HG03460 (cell line): ENCODE data around the gene ITPK1.

Experiments used
- ATAC-seq: cut with Tn5 transposase; IDR thresholded peaks from one replicate; pipeline ENCODE4 v1.9.1; 2021; ENCODE audit not compliant: unreplicated experiment

Gene ITPK1

GRCh38 chr14:92973798-92974372 lies 141.8 kb downstream of the ITPK1 start:
- no peak for ATAC-seq

GRCh38 chr14:92973261-92973797 lies 142.4 kb downstream of the ITPK1 start:
- ATAC-seq: no peak

GRCh38 chr14:92971601-92972180 lies 144.0 kb downstream of the ITPK1 start:
- no peak for ATAC-seq

GRCh38 chr14:92970271-92970670 lies 145.5 kb downstream of the ITPK1 start:
- no peak for ATAC-seq

- ATAC-seq: no peak
Observed at GRCh38 chr14:92969871-92970270, 145.9 kb downstream of the ITPK1 start.

- no peak for ATAC-seq
Observed at GRCh38 chr14:92969430-92969829, 146.3 kb downstream of the ITPK1 start.

- ATAC-seq: no peak
Observed at GRCh38 chr14:92968291-92969020, 147.3 kb downstream of the ITPK1 start.

- ATAC-seq: no peak
Observed at GRCh38 chr14:92967346-92967926, 148.3 kb downstream of the ITPK1 start.

GRCh38 chr14:92965281-92965680 lies 150.4 kb downstream of the ITPK1 start:
- ATAC-seq: no peak

- ATAC-seq: no peak
Observed at GRCh38 chr14:92964124-92965109, 151.3 kb downstream of the ITPK1 start.

- no peak for ATAC-seq
Observed at GRCh38 chr14:92963301-92964123, 152.2 kb downstream of the ITPK1 start.

GRCh38 chr14:92962831-92963095 lies 153.0 kb downstream of the ITPK1 start:
- no peak for ATAC-seq

- no peak for ATAC-seq
Observed at GRCh38 chr14:92962031-92962830, 153.5 kb downstream of the ITPK1 start.

- ATAC-seq: no peak
Observed at GRCh38 chr14:92961567-92961855, 154.2 kb downstream of the ITPK1 start.

GRCh38 chr14:92960706-92961566 lies 154.8 kb downstream of the ITPK1 start:
- ATAC-seq: no peak

GRCh38 chr14:92959761-92960680 lies 155.7 kb downstream of the ITPK1 start:
- ATAC-seq: no peak

- no peak for ATAC-seq
Observed at GRCh38 chr14:92959189-92959531, 156.6 kb downstream of the ITPK1 start.
